Measurements from ENCODE around the gene XPNPEP2. TPM values are rescaled to one million over a fixed set of nuclear protein-coding genes. Genes with fewer than 3 reads are reported as not detected.

Gene XPNPEP2
- total RNA-seq, 1 experiment from 2014 or later = not detected

- intact Hi-C loops (cut with micrococcal nuclease) = no loop called here
- TF ChIP-seq CTCF (conservative IDR thresholded peaks at IDR 0.05; ENCODE audit: low read depth, low read length) (no peak), EZH2 (IDR thresholded peaks at IDR 0.05; ENCODE audit: low read length, unreplicated experiment) (no peak), EZH2phosphoT487 (IDR thresholded peaks at IDR 0.05; ENCODE audit: borderline replicate concordance, low read length) (no peak)
These were observed 7.6 kb upstream of the XPNPEP2 start for GRCh38 chrX:129731228-129731627.

GRCh38 chrX:129732857-129733256, 5.9 kb upstream of the XPNPEP2 start:
- H3K27me3 ChIP-seq (ENCODE audit: low read length) = no peaks in the 10 kb centered on the region
- DNase-seq = no peak
- H2AFZ ChIP-seq (ENCODE audit: low read length) = no peak overlapping the region
- H3K4me1 ChIP-seq (ENCODE audit: insufficient read depth, low read length) = no peaks in the 10 kb centered on the region
- ATAC-seq = no peak
- no peak overlapping the region for H3K4me2 ChIP-seq (ENCODE audit: low read length)
- ChIA-PET CTCF (no interaction called here), POLR2A (ENCODE audit: unreplicated experiment) (no interaction called here)
- BruUV-seq (replicated peaks) = no TSS peak
- intact Hi-C loops (cut with micrococcal nuclease) = no loop called here
- H3K9ac ChIP-seq (ENCODE audit: low read length) = no peak overlapping the region
- TF ChIP-seq CTCF (conservative IDR thresholded peaks at IDR 0.05; ENCODE audit: low read depth, low read length) (no peak), EZH2 (IDR thresholded peaks at IDR 0.05; ENCODE audit: low read length, unreplicated experiment) (no peak), EZH2phosphoT487 (IDR thresholded peaks at IDR 0.05; ENCODE audit: borderline replicate concordance, low read length) (no peak)
- H4K20me1 ChIP-seq (ENCODE audit: low read length) = no peaks in the 10 kb centered on the region
- H3K36me3 ChIP-seq (ENCODE audit: low read depth, low read length) = no peaks in the 10 kb centered on the region
- H3K27ac ChIP-seq (ENCODE audit: low read length) = no peak overlapping the region
- H3F3A ChIP-seq (ENCODE audit: low read length, unreplicated experiment) = no peaks in the 10 kb centered on the region
- no peaks in the 10 kb centered on the region for H3K79me2 ChIP-seq (ENCODE audit: low read length)
- no peak overlapping the region for H3K4me3 ChIP-seq (ENCODE audit: low read length)
- no peaks in the 10 kb centered on the region for H3K9me3 ChIP-seq (ENCODE audit: low read length)
- H3K9me2 ChIP-seq (replicated peaks; ENCODE audit: low read length) = no peaks in the 10 kb centered on the region

More at GRCh38 chrX:129731228-129731627, 7.6 kb upstream of the XPNPEP2 start:
- Histone ChIP-seq H3K4me3 (ENCODE audit: low read length) (no peak overlapping the region), H3K36me3 (ENCODE audit: low read depth, low read length) (no peaks in the 10 kb centered on the region), H4K20me1 (ENCODE audit: low read length) (no peaks in the 10 kb centered on the region), H3K4me1 (ENCODE audit: insufficient read depth, low read length) (no peaks in the 10 kb centered on the region), H2AFZ (ENCODE audit: low read length) (no peak overlapping the region), H3K9ac (ENCODE audit: low read length) (no peak overlapping the region), H3K4me2 (ENCODE audit: low read length) (no peak overlapping the region), H3K9me3 (ENCODE audit: low read length) (no peaks in the 10 kb centered on the region), H3K9me2 (replicated peaks; ENCODE audit: low read length) (no peaks in the 10 kb centered on the region), H3K27me3 (ENCODE audit: low read length) (no peaks in the 10 kb centered on the region), H3K79me2 (ENCODE audit: low read length) (no peaks in the 10 kb centered on the region), H3K27ac (ENCODE audit: low read length) (no peak overlapping the region), H3F3A (ENCODE audit: low read length, unreplicated experiment) (no peaks in the 10 kb centered on the region)
- ChIA-PET CTCF (no interaction called here), POLR2A (ENCODE audit: unreplicated experiment) (no interaction called here)
- DNase-seq = no peak
- no peak for ATAC-seq
- no TSS peak for BruUV-seq (replicated peaks)

GRCh38 chrX:129733335-129733734, 5.4 kb upstream of the XPNPEP2 start:
- TF ChIP-seq CTCF (conservative IDR thresholded peaks at IDR 0.05; ENCODE audit: low read depth, low read length) (no peak), EZH2 (IDR thresholded peaks at IDR 0.05; ENCODE audit: low read length, unreplicated experiment) (no peak), EZH2phosphoT487 (IDR thresholded peaks at IDR 0.05; ENCODE audit: borderline replicate concordance, low read length) (no peak)
- Histone ChIP-seq H4K20me1 (ENCODE audit: low read length) (no peaks in the 10 kb centered on the region), H3K9me2 (replicated peaks; ENCODE audit: low read length) (no peaks in the 10 kb centered on the region), H3K4me1 (ENCODE audit: insufficient read depth, low read length) (peaks cover 5% of the 10 kb centered on the region), H3K9me3 (ENCODE audit: low read length) (no peaks in the 10 kb centered on the region), H3K27ac (ENCODE audit: low read length) (no peak overlapping the region), H3K4me3 (ENCODE audit: low read length) (no peak overlapping the region), H3K27me3 (ENCODE audit: low read length) (no peaks in the 10 kb centered on the region), H3K79me2 (ENCODE audit: low read length) (no peaks in the 10 kb centered on the region), H3K4me2 (ENCODE audit: low read length) (no peak overlapping the region), H3K36me3 (ENCODE audit: low read depth, low read length) (no peaks in the 10 kb centered on the region), H3F3A (ENCODE audit: low read length, unreplicated experiment) (no peaks in the 10 kb centered on the region), H2AFZ (ENCODE audit: low read length) (no peak overlapping the region), H3K9ac (ENCODE audit: low read length) (no peak overlapping the region)
- ATAC-seq (no peak), DNase-seq (no peak)
- POLR2A ChIA-PET (ENCODE audit: unreplicated experiment) = no interaction called here
- intact Hi-C loops (cut with micrococcal nuclease) = no loop called here
- no TSS peak for BruUV-seq (replicated peaks)
- CTCF ChIA-PET = no interaction called here
